Left hindlimb (tissue), 1 donor: ENCODE data around the gene GALNS.
"Not testable (repeated sequence)": the region's sequence is repeated elsewhere in the genome, so short reads cannot be mapped to it uniquely, and the experiment has no call there.

Source experiments
- DNase-seq: peaks from one replicate; pipeline ENCODE4 v3.0.0-alpha.2; 2018

Gene GALNS

GRCh38 chr16:88856828-88857727, at the start of gene GALNS, which contains the start of gene TRAPPC2L:
Gene GALNS (minus strand): TSS chr16:88856947. CDS start chr16:88856877, 70 bp downstream.
Gene TRAPPC2L (plus strand): TSS chr16:88857127. CDS start chr16:88857151, 24 bp downstream.
- DNase-seq, result peak; percentile 98

GRCh38 chr16:88906020-88906419, 49.3 kb upstream of the GALNS start:
- no peak for DNase-seq

- DNase-seq, result no peak
Observed at GRCh38 chr16:88905563-88905962, 48.8 kb upstream of the GALNS start.

GRCh38 chr16:88904676-88905365, 48.1 kb upstream of the GALNS start:
- no peak for DNase-seq

- no peak for DNase-seq
Observed at GRCh38 chr16:88903267-88903666, 46.5 kb upstream of the GALNS start.

- DNase-seq, result no peak
Observed at GRCh38 chr16:88902744-88903143, 46.0 kb upstream of the GALNS start.

GRCh38 chr16:88901718-88902337, 45.1 kb upstream of the GALNS start:
- DNase-seq, result no peak

GRCh38 chr16:88900662-88901052, 43.9 kb upstream of the GALNS start:
- no peak for DNase-seq

GRCh38 chr16:88899901-88900661, 43.3 kb upstream of the GALNS start:
- no peak for DNase-seq

- no peak for DNase-seq
Observed at GRCh38 chr16:88897696-88898425, 41.1 kb upstream of the GALNS start.

GRCh38 chr16:88896238-88897070, 39.7 kb upstream of the GALNS start:
- no peak for DNase-seq

- no peak for DNase-seq
Observed at GRCh38 chr16:88895335-88895734, 38.6 kb upstream of the GALNS start.

GRCh38 chr16:88894681-88895300, 38.0 kb upstream of the GALNS start:
- DNase-seq, result no peak

- DNase-seq, result not testable (repeated sequence)
Observed at GRCh38 chr16:88894266-88894665, 37.5 kb upstream of the GALNS start.

GRCh38 chr16:88893127-88893968, 36.6 kb upstream of the GALNS start:
- DNase-seq, result no peak

- DNase-seq, result no peak
Observed at GRCh38 chr16:88892065-88892464, 35.3 kb upstream of the GALNS start.

- DNase-seq, result no peak
Observed at GRCh38 chr16:88891083-88891482, 34.3 kb upstream of the GALNS start.

GRCh38 chr16:88889702-88890352, 33.1 kb upstream of the GALNS start:
- DNase-seq, result not testable (repeated sequence)
